GM12891 (cell line): Measurements from ENCODE around the gene KRTAP12-1.

Experiments used
- POLR2A ChIP-seq: IDR thresholded peaks from 2 replicates; pipeline ENCODE4 v1.6.1; 2011; ENCODE audit warnings: low read depth, low read length, control low read depth
- POLR2AphosphoS5 ChIP-seq: IDR thresholded peaks from 2 replicates; pipeline ENCODE4 v1.6.1; 2011; ENCODE audit warnings: low read depth, low read length, control low read depth

- TF ChIP-seq POLR2A (no peak), POLR2AphosphoS5 (no peak)
Measured at GRCh38 chr21:44724926-44725325, 43.0 kb upstream of the KRTAP12-1 start.
